Posterior vena cava (tissue), 2 donors: ENCODE measurements around the gene DLG1. TPM values are rescaled to one million over a fixed set of nuclear protein-coding genes. Genes with fewer than 3 reads are reported as not detected.

Source experiments
- DNase-seq: peaks from one replicate; pipeline ENCODE4 v3.0.0-alpha.2; 2020; ENCODE audit warnings: low spot score
- intact Hi-C, 2 donors: fragments of 100-400 bp; cut with DNase I; formaldehyde crosslinking; loops; one replicate each; pipeline versions ENCODE4 v1.14.1 to v1.14.2; 2022 to 2023
- long read RNA-seq, 2 donors: library from polyadenylated mRNA; unstranded; transcript quantifications; one replicate each; pipeline ENCODE4 v2.0.0, GENCODE V29; 2020 to 2021
- total RNA-seq, 2 donors: library from RNA; stranded (reverse); fragmentation: NEBNext Ultra II Directional; extraction: Animal tissue kit (Norgen Biotek cat#: 25700); gene quantifications; one replicate each; pipeline ENCODE4 v1.2.1, GENCODE V29; 2021
- donor health status: DM: yes; HTN: yes; CAD: no.
- donor health status: DM: yes; HTN: yes; CAD: no.

The DLG1 gene
- 10 to 100 TPM; 67.9 to 70.3 TPM for total RNA-seq
- long read RNA-seq, donor 1, partial matches to known transcripts, result 4 of 17 reads
- long read RNA-seq, donor 1, other reads (novel, unspliced or antisense), result 13 of 17 reads
- long read RNA-seq, donor 2, partial matches to known transcripts, result 0 of 3 reads
- long read RNA-seq, donor 2, other reads (novel, unspliced or antisense), result 2 of 3 reads

DNA sequence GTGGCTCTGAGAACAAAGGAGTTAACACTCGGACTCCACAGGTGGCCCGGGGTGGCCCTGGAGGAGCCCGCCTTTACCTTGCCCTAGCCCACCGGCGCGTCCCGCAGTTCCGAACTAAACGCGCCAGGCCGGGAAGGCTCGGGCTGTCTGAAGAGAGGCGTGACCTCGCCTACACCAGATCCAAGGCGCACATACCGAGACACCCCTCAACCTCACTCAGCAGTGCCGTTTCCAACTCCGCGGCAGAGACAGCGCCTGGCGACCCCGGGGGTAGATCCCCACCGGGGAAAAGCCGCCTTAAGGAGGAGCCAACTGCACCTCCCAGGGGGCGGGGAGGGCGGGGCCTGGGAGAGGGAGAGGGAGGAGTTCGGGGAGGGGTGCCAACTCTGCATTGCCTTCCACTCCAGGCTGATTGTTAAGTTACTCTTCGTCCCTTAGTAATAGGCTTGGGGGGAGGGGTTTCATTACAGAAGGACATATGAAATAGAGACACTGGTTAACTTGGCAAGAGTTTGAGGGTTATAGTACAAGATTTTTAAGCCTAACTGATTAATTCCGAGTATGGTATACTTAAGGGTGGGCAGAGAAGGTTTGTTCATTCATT, at the start of gene DLG1:
Gene DLG1, minus strand, starts transcription at position 272 of the 604 bp plus-strand sequence. CDS start 1,408 bp downstream, outside the sequence.
- peak; percentile 94 for DNase-seq
- intact Hi-C loops, result no loop called here

DNA sequence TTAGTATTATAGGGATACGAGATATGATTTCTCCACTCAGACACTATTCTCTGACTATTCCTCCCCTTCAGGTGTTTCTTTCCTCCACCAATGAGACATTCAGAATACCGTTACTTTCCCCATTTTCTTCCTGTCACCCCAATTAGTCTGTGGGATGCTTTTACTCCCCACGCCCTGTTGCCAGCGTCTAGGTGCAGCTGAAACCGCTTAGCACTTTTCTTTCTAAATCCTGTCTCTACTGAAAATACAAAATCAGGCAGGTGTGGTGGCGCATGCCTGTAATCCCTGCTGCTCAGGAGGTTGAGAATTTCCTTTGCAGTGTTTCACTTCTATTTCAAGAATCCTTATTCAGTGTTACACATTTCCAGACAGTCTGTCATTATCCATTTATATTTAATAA, 49.6 kb upstream of the DLG1 start:
- peak; percentile 23 for DNase-seq
- intact Hi-C loops, result no loop called here

DNA sequence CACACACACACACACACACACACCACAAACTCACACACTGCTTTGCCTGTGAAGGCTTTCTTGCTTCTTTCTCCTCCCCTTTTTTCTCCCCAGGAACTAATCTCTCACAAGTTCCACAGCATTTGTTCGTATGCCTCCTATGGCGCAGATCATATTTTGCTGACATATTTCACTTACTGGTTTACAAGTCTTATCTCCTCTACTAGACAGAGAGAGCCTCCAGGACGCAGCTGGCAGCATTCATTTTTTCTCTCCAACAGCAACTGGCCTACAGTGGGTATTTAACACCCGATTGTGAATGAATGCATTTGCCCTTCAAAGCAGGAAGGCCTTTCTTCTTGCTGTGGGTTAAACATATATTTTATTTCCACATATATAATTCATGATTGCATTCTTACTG, 47.0 kb upstream of the DLG1 start:
- peak; percentile 16 for DNase-seq
- intact Hi-C loops, result no loop called here

DNA sequence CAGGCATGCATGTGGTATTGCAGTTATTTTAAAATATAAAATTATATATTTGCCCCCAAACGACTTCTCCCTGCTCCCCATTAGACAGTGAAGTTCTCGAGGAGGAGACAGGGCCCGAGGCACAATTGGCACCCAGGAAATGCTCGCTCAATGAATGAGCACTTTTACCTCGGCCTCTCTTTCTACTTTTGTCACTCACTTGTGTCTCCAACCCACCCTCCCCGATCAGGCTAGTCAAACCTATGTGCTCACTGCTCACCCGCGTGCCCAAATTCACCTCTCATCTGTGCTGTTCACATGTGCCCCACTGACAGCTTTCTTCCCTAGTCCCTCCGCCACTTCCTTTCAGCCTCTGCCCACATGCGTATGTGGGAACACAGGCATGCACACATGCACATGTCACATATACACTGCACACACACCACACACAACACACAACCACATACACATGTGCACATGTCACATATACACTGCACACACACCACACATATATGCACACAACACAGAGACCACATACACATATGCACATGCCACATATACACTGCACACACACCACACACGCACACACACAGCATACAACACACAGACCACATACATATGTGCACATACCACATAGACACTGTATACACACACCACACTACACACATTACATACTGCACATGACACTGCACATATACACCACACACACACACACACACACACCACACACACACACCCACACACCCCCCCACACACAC, 46.3 kb upstream of the DLG1 start:
- peak; percentile 48 for DNase-seq
- intact Hi-C loops, result no loop called here

DNA sequence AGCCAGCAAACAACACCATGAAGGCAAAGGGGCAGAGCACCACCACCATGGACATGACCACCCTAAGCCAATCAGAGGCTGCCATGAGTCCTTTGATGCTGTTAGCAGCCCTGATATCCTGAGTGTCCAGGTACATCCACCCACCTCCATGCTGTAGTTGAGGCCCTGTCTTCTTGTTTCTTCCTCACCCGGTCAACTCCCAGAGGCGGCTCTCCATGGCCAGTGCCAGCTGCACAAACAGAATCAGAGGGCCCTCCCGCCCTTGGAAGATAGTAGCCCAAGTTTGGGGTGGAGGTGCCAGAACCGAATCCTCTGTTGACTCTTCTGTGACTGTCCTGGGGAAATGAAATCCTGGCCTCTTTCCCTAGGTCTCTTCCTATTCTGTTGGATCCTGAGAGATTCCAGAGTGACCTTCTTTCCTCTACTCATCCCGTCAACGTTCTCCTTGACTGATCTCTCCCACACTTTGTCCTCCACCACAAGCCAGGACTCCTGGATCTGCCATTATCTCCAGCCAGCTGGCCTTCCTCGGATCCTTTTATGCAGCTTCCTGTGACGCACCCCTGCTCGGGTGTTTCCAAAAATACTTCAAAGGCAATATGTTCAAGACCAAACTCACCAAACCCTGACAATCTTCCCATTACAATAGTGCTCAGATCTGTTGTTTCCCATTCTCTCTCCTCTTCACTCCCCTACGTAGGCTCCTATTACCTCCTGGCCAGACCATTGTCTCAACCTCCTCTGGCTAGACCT, 45.4 kb upstream of the DLG1 start:
- intact Hi-C loops, result no loop called here
- peak; percentile 55 for DNase-seq

DNA sequence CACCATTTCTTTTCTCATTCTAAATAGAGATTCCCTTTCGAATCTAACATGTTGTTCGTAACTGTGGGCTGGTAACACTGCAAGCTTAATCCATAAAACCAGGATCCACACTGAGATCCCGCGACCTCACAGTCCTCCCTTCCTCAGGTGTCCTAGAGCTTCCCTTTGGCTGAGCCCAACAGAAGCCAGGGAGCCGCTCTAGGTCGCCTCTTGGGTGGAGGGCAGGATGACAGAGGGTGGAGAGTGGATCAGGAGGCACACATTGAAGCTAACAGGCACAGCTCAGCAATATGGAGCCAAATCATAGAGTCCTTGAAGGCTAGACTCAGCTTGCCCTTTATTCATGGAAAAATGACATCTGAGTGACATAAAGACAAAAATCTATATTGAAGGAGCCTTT, 44.7 kb upstream of the DLG1 start:
- intact Hi-C loops, result no loop called here
- peak; percentile 62 for DNase-seq

DNA sequence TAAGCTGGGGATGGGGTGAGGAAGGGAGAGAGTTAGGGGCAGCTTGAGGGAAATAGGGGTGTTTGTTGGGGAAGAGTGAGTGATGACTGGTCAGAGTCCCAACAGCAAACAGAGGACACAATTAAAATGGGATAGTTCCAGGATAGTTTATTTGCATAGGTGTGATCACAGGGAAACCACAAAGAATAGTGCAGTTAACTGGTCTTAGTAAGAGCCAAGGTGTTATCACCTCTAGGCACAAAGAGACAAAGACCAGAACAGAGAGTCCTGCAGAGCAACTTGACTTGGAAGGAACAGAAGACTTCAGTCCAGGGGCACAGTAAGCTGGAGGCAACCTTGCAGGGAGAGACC, 42.1 kb upstream of the DLG1 start:
- DNase-seq, result no peak
- intact Hi-C loops, result no loop called here

DNA sequence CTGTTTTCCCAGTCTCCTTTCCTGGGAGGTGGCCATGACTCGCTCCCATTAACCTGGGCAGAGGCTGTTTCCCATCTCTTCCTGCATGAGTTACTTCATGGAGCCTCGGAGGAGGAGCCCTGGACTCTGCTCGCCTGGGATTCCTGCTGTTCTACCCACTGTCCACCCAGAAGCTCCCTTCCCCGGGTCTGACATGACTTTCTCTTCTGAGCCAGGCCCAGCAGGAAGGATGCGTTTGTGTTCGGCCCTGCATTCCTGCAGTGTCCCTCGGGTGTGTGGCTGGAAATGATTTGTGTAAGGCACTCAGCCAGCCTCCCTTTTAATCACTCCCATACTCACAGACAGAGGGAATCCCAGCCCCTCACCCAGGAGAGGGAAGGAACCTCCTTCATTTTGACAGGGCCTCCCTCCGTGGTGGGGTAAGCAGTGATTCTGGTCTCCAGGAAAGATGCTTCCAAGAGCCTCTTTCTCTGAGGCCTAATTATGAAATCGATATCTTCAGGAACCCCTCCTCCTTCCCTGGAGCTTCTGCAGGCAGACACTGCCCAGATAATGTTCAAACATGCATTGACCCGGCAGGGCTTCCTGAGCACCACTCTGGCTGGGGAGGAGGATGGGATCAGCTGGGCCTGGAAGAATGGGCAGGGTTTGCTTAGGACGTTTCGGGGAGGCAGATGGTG, 41.6 kb upstream of the DLG1 start:
- intact Hi-C loops, result no loop called here
- DNase-seq, result peak; percentile 71

DNA sequence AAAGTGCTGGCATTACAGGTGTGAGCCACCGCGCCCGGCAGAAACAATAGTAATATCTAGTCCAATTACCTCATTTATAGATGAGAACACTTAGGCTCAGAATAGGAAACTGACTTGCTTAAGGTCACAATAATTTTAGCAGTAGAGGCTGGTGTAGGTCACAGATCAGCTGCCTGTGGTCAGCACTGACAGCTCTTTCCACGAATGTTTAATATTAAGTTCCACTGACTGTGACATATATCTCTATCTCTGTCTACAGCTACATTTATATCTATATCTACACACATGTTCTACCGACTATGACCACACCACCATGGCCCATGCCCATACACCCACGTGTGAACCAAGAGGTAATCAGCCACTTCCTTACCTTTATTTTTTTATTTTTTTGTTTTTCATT, 40.2 kb upstream of the DLG1 start:
- DNase-seq, result peak; percentile 19
- intact Hi-C loops, result no loop called here

DNA sequence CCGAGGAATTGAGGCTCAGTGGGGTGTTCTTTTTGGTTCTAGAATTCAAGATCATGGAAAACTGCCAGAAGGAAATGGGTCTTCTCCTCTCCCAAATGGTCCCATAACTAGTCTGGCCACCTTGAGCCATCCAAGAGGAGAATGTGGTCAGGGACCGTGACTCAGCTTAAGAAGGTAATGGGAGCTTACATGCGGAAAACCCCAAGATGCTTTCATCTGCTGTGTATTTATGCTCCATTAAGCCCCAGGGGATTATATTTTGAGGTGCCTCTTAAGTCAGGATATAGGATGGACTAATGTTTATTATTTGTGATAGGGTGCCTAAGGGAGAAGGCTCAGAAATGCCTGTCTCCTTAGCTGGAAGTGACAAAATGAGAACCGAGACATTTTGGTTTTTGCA, 39.2 kb upstream of the DLG1 start:
- DNase-seq, result no peak
- intact Hi-C loops, result no loop called here

DNA sequence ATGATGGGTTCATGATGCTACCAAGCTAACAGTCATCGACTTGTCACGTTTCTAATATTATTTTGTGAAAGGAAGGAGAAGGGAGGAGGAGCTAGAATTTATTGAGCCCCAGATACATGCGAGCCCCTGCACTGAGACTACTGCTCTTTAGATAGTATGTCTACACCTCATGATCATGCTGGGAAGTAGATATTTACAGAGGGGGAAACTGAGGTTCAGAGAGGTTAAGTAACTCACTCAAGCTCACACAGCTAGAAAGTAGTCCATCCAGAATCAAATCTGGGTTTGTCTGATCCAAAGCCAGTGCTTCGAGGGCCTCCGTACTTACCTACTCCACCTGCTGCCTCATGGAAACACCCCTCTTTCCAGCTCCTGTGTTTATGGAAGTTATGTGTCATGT, 38.8 kb upstream of the DLG1 start:
- intact Hi-C loops, result no loop called here
- no peak for DNase-seq

DNA sequence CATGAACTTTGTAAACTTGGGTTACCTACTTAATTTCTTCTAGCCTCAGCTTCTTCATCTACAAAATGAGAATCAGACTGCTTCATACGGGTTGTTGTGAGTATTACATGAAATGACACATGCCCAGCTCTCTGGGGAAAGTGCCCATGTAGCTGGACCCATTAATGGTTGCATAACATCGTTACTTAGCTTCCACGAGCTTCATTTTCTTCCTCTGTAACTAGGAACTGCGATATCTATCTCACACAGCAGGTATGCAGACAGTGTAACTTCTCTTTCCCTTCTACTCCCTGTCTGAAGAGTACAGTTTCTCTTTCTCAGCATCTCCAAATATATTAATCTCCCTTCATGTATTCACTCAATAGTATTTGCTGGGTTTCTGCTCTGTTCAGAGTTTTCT, 37.9 kb upstream of the DLG1 start:
- no peak for DNase-seq
- intact Hi-C loops, result no loop called here

DNA sequence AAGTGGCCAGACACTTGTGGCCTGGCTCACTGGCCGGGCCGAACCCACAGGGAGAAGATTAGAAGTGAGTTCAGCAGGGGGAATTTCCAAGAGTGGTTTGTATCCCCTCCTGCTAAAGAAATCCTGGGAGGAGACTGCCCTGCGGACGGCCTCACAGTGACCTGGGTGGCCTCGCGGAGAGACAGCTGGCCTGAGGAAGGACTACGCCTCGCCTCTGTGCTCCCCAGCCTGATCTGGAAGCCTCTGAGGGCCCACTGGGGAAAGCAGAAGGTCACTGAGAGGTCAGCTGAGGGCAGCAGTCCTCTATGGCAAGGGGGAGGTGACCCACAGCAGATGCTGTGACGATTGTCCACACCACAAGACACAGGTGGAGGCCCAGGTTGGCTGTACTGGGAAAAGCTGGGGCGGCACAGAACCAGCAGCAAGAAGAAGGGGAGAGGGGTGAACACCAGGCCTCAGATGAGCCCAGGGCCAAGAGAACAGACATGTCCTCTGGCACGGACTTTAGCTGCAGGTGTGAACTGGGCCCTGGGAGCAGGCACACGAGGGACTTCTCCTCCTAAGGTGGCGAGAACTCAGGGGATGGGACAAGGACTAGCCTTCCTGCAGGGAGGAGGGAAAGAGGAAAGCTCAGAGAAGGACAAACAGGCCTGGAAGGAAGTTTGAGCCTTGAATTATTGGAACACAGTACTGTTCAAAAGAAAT, 37.2 kb upstream of the DLG1 start:
- intact Hi-C loops, result no loop called here
- no peak for DNase-seq

DNA sequence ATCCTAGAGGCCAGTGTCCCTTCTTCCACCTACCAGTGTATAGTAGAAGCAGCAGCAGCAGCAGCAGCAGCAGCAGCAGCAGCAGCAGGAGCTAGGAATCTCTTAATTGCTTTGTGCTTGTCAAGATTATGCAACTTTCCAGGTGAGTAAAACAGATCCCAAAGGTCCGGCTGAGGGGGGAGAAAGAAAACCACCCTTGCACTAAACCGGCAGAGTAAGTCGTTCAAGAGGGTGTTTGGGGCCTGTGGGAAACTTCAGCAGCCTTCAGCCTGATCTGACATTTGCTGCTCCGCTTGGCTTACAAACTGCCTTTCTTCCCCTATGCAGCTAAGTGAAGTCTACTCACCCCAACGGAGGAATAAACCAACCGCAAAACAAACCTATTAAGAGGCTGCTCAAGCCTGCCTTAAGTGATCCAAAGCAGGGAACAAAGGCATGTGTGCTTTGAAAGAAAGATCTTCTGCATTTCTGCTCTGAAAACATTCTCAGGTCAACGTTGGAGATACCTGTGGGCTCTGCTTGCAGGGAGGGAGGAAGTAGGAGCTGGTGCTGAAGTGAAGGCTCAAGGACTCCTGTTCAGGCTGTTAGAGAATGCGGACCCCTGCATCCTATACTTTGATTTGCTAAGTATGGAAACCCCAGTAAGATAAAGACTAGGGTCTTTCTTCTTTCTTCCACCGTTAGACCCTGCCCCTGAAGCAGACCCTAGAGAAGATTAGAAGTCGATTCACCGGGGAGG, 35.7 kb upstream of the DLG1 start:
- DNase-seq, result no peak
- intact Hi-C loops, result no loop called here

DNA sequence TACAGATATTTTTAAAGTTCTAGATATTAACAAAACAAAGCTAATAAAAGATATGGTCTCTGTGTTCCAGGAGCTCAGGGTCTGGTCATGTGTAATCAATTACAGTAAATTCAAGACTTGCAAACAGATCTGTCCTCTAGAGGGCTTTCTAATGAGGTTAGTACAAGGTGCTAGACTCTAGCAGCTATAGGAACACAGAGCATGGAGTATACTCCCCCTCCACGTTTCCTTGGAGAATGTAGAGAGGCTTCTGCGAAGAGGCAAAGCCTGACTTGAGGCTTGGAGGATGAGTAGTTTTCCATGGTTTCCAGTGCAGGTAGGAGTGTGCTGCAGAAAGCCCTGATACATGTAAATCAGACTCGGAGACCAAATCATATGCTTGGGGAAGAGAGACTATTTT, 32.7 kb upstream of the DLG1 start:
- no peak for DNase-seq
- intact Hi-C loops, result no loop called here

DNA sequence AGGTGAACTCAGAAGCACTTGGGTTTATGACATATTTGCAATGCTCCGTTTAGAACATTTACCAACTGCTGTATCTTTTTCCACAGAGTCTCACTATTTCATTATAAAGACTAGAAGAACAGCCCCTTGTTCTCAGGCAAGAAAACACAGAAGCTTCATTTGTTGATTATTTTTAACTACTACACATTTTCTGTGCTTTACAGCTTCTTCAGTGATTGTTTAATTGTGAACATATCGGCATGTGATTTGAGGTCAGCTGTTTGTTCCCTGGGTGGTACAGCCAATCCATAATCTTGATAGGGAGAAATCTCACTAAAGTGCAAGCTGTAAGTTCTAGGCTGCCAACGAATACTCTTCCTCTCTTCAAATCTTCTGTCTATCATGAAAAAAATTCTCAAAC, 31.0 kb upstream of the DLG1 start:
- DNase-seq, result no peak
- intact Hi-C loops, result no loop called here

DNA sequence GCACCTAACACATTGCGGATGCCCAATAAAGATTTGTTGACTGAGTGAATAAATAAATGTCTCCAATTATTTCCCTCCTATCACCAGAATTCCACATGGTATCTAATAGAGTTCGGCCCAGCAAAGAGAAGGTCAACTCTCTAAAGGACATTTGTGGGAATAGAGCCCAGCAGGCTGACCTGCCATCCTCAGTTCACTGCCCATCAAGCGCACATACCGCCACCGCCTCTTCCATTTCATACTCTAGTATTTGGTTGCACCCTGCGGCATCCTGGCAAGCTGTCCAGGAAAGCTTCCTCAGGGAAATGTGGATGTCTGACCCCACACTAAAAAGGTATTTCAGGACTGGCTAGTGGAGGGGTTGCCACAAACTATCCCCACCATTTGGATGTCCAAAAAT, 29.8 kb upstream of the DLG1 start:
- intact Hi-C loops, result no loop called here

DNA sequence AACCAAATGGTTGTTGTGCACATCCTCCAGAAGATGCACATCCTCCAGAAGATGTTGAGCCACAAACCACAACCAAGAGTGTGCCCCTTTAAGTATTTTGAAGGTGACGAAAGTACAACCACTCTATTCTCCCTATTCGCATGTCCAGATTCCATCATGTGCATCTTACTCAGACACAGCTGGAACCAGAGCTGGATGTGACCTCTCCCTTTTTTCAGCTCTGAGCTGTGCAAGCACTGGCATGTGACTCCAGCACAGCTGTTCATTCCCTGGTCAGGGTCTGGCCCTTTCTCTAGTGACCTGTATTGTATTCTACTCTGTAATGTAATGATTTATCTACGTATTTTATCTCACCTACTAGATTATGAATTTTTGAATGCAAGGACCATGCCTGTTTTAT, 29.3 kb upstream of the DLG1 start:
- no peak for DNase-seq
- intact Hi-C loops, result no loop called here

More for the DNA sequence above, 29.8 kb upstream of the DLG1 start:
- no peak for DNase-seq

DNA sequence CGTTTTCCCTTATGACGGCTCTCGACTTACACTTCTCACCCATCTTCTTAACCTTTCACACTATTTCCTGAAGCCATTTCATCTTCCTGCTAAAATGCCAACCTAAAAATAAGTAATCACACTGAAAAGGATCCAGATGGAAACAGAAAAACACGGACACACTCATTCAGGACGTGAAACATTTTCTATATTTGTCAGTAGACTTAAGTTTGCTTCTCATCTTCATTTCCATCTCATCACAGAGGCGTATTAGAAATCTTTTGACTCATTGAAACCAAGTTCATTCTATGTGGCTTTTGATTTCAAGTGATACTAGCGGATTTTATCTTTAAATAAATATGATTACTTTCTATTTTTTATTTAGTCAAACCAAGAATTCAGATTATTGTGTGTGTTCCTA, 27.4 kb upstream of the DLG1 start:
- no peak for DNase-seq
- intact Hi-C loops, result no loop called here
